Measurements from ENCODE around the gene ZNF74.
"Not testable (repeated sequence)": the region's sequence is repeated elsewhere in the genome, so short reads cannot be mapped to it uniquely, and the experiment has no call there.

Gene ZNF74

DNA sequence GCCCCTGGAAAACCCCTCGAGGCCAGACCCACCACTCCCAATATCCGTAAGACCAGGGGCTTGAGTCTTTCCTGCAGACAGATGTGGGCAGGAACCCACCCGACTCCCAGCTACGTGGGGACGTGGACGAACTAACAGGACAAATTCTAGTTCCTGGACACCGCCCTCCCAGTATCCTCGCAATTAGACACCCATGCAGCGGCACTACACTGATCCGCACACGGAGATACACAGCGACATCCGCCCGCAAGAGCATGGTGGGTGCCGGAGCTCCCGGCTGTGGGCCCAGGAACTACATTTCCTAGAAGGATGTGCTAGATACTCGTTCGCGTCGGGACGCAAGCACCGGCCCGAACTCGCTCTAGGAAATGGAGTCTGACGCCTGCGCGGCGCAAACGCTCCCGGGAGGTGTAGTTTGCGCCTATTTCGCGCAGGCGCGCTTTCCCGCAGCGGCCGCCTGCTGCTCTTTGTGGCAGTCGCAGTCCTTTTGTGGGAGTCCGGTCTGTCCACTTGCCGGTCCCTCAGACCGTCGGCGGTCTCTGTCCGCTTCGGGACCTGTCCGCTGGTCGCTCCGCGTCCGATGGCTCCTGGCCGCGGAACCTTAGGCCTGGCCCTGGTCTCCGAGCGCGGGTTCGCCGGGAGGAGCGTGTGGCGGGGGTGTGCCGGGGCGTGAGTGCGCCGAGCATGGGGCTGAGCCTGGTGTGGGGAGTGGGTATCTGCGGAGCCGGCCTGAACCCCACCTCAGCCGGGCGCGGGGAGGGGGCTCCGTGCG lies at the start of gene ZNF74:
TSS of gene ZNF74 (plus strand) at position 447 of the 772 bp plus-strand sequence. CDS start 478 bp downstream, outside the sequence.
- no peak for DNase-seq

DNA sequence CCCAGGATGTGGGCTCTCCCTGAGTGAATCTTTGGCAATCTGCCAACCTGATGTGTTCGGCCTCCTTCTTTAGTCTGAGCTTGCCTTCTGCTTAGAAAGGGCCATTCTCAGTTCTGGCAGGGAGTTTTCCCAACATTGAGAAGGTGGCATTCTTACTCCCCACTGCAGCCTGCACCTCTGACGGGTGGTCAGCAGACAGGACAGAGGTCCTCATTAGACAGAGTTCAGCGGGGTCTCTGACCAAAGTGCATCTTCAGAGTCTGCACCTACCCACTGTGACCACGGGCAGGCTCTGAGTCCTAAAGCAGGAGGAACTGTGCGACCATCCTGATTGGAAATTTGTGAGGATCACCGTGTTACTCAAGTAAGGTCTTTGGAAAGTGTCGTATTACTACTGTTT lies 47.4 kb upstream of the ZNF74 start:
- not testable (repeated sequence) for DNase-seq

DNA sequence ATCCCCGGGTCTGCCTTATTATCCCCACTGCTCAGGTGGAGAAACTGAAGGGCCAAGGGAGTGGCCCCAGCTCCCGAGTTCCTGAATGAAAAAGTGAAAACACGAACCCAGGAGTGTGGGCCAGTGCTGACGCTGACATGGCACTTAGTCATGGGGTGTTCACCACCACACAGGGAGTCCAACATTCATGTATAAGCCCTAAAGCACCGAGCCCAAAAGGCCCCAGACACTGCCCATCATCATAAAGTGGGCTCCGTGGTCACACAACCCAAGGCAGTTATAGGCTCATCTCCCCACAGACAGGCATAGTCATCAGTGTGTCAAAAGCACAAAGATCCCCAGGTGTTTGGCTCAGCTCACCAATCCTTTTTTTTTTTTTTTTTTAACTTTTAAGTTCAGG lies 41.4 kb upstream of the ZNF74 start:
- DNase-seq = not testable (repeated sequence)

DNA sequence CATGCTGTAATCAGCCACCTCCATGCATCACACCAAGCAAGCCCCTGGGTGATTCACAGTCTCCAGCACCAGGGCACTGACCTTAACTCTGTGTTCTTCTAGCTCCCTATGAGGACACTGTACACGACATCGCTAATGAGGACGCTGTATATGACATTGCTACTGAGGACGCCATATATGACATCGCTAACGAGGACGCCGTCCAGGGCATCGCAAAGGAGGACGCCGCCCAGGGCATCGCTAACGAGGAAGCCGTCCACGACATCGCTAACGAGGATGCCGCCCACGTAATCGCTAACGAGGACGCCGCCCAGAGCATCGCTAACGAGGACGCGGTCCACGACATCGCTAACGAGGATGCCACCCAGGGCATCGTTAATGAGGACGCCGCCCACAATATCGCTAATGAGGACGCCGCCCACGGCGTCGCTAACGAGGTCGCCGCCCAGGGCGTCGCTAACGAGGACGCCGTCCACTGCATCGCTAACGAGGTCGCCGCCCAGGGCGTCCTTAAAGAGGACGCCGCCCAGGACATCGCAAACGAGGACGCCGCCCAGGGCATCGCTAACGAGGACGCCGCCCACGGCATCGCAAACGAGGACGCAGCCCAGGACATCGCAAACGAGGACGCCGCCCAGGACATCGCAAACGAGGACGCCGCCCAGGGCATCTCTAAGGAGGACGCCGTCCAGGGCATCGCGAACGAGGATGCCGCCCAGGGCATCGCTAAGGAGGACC lies 39.5 kb upstream of the ZNF74 start:
- DNase-seq = no peak

- DNase-seq = not testable (repeated sequence)
Measured at GRCh38 chr22:20355939-20356636, 37.9 kb upstream of the ZNF74 start.

- not testable (repeated sequence) for DNase-seq
Measured at GRCh38 chr22:20356906-20357305, 37.0 kb upstream of the ZNF74 start.

DNA sequence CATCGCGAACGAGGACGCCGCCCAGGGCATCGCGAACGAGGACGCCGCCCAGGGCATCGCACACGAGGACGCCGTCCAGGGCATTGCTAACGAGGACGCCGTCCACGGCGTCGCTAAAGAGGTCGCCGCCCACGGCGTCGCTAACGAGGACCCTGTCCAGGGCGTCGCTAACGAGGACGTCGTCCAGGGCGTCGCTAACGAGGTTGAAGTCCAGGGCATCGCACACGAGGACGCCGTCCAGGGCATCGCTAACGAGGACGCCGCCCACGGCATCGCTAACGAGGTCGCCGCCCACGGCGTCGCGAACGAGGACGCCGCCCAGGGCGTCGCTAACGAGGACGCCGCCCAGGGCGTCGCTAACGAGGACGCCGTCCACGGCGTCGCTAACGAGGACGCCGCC lies 36.0 kb upstream of the ZNF74 start:
- DNase-seq = not testable (repeated sequence)

- not testable (repeated sequence) for DNase-seq
Measured at GRCh38 chr22:20358503-20359239, 35.3 kb upstream of the ZNF74 start.

DNA sequence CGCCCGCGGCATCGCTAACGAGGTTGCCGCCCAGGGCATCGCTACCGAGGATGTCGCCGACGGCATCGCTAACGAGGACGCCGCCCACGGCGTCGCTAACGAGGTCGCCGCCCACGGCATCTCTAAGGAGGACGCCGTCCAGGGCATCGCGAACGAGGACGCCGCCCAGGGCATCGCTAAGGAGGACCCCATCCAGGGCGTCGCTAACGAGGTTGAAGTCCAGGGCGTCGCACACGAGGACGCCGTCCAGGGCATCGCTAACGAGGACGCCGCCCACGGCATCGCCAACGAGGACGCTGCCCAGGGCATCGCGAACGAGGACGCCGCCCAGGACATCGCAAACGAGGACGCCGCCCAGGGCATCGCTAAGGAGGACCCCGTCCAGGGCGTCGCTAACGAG lies 33.7 kb upstream of the ZNF74 start:
- not testable (repeated sequence) for DNase-seq

- not testable (repeated sequence) for DNase-seq
Measured at GRCh38 chr22:20360866-20361751, 32.8 kb upstream of the ZNF74 start.

DNA sequence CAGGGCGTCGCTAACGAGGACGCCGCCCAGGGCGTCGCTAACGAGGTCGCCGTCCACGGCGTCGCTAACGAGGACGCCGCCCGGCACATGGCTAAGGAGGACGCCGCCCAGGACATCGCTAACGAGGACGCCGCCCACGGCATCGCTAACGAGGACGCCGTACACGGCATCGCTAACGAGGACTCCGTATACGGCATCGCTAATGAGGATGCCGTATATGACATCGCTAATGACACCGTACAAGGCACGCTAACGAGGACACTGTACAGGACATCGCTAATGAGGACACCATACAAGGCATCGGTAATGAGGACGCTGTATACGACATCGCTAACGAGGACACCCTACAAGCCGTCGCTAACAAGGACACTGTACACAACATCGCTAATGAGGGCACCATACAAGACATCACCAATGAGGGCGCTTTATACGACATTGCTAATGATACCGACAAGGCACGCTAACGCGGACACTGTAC lies 32.2 kb upstream of the ZNF74 start:
- not testable (repeated sequence) for DNase-seq

DNA sequence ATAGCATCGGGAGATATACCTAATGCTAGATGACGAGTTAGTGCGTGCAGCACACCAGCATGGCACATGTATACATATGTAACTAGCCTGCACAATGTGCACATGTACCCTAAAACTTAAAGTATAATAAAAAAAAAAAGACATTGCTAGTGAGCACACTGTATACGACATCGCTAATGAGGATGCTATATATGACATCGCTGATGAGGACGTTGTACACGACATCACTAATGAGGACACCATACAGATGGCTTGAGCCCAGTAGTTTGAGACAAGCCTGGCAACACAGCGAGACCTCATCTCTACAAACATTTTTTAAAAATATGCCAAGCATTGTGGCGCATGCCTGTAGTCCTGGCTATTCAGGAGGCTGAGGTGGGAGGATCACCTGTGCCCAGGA lies 31.5 kb upstream of the ZNF74 start:
- DNase-seq = not testable (repeated sequence)

GRCh38 chr22:20364335-20365260 lies 29.4 kb upstream of the ZNF74 start:
- DNase-seq = not testable (repeated sequence)

- DNase-seq = not testable (repeated sequence)
Measured at GRCh38 chr22:20366841-20367240, 27.1 kb upstream of the ZNF74 start.

- not testable (repeated sequence) for DNase-seq
Measured at GRCh38 chr22:20368875-20369274, 25.1 kb upstream of the ZNF74 start.

- DNase-seq = not testable (repeated sequence)
Measured at GRCh38 chr22:20371687-20372086, 22.3 kb upstream of the ZNF74 start.

GRCh38 chr22:20372406-20372854 lies 21.5 kb upstream of the ZNF74 start:
- not testable (repeated sequence) for DNase-seq

DNA sequence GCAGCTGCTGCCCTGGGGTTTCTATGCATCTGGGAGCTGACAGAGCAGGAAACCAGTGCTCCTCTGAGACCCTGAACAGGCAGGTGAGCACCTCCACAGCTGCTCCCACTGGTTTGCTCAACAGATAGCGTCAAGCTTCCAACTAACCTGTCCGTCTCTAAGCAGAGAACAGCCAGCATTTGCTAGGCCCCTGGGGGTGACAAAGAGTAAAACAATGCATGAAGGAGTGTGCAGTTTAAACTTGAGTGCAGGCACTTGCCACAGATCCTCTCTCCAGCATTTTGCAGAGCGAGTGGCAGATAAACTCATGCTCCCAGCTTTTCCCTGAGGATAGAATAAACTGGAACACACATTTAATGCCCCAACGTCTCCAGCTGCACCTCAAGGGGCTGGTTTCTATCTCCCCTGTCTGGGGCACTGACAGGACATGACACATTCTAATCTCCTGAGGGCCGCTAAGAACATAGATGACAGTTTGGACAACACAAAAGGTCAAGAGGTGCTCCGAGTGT lies 20.7 kb upstream of the ZNF74 start:
- DNase-seq = not testable (repeated sequence)

DNA sequence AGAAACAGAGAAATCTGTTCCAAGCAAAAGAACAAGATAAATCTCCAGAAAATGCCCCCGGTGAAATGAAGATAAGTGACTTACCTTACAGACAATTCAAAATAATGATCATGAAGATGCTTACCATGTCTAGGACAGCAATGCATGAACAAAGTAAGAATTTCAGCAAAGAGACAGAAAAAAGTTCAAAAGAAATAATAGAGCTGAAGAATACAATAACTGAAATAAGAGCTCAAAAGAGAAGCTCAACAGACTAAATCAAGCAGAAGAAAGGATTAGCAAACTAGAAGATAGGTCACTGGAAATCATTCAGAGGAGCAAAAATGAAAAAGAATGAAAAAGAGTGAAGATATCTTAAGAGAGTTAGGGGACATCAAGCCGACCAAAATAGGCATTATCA lies 19.8 kb upstream of the ZNF74 start:
- not testable (repeated sequence) for DNase-seq

- not testable (repeated sequence) for DNase-seq
Measured at GRCh38 chr22:20376281-20376680, 17.7 kb upstream of the ZNF74 start.
